HTERT RPE-1 (cell line): ENCODE measurements around the gene KIAA2012.

Experiments used
- in situ Hi-C: fragments of 300-500 bp; cut with MboI; formaldehyde crosslinking; loops from 4 replicates; pipeline ENCODE4 v1.14.3; 2020; ENCODE audit warnings: low sequenced_read_pairs

Gene KIAA2012

DNA sequence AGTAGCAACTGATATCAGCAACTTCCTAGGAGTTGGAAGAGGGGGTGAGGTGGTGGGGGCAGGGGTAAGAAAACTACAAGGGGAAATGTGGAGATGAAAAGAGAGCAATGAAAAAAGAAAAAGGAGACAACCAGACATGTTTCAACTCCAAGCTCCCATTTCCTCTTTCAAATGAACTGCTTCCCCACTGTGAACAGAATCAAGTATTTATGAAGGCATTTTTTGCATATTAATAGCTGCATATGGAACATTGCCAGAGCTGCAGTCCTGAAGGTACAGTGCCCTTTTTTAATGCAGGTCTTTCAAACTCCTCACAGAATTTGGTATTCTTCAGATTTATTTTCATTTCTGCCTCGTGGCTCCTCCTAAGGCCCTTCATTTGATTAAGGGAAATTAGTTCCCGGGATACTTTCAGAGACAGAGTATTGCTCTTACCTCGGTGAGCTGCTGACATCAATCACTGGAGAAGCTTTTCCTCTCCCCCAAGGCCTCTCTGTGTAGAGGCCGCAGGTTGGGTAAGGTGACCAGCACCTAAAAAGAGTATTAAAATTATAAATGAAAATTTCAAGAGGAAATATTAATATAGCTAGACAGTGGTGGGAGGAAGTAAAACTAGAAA lies 68.4 kb downstream of the KIAA2012 start:
- in situ Hi-C loops = no loop called here

DNA sequence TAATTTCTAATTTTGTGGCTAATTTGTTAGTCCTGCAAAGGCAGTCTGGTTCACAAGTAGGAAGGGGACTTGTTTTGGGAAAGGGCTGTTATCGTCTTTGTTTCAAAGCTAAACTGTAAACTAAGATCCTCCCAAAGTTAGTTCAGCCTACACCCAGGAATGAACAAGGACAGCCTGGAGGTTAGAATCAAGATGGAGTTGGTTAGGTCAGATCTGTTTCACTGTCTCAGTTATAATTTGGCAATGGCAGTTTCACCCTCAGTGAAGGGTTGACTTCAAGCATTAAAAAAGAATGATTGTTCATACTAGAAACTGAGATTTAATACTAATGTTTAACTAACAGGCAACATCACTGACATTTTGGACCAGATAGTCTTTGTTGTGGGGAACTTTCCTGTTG lies 69.5 kb downstream of the KIAA2012 start:
- in situ Hi-C loops = no loop called here

- in situ Hi-C loops = no loop called here
These were observed 74.7 kb downstream of the KIAA2012 start for GRCh38 chr2:202147775-202148174.

DNA sequence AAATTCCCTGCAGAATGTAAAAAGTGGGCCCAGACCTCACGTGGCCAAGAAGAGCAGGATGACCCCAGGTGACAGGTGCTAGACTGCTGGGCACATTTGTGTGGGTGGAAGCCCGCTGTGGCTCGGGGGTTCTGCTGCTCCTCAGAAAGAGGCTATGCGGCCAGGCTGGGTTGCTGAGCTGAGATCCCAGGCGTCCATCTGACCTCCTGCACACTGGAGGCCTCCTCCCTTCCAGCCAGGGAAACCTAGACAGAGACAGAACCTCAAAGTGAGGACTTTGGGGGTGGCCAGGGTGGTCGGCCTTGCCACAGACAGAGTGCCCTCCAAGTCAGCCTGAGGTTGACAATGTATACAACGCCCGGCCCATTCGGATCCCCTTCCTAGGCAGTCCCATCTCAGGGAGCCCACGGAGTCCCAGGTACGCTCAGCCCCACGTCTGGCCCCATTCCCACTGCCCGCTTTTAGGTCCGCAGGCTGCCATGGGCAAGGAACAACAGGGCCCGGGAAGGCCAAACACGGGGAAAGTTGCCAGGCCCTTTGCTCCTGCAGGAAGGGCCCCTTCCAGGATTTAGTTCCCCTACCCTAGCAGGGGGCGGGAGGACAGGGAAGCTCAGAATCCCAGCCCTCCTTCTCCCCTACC lies 75.6 kb downstream of the KIAA2012 start:
- in situ Hi-C loops = no loop called here

- in situ Hi-C loops = no loop called here
These were observed 76.2 kb downstream of the KIAA2012 start for GRCh38 chr2:202149155-202149762.

DNA sequence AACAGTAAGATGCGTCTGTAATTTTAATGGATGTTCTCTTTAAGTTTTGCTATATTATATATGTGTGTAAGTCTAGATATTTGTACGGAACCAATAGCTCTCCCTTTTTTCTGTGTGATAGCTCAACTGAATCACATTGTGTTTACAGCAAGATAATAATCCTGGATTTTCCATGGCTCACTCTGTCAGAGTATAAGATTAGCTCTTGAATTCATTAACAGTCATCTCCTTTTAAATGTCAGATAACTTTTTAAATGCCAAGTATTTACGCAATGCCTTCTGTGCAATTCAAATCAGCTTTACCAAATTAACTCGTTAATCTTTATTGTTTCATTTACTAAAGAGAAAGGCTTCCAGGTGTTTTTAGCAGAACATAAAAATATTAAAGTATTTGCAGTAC lies 76.9 kb downstream of the KIAA2012 start:
- in situ Hi-C loops = no loop called here

DNA sequence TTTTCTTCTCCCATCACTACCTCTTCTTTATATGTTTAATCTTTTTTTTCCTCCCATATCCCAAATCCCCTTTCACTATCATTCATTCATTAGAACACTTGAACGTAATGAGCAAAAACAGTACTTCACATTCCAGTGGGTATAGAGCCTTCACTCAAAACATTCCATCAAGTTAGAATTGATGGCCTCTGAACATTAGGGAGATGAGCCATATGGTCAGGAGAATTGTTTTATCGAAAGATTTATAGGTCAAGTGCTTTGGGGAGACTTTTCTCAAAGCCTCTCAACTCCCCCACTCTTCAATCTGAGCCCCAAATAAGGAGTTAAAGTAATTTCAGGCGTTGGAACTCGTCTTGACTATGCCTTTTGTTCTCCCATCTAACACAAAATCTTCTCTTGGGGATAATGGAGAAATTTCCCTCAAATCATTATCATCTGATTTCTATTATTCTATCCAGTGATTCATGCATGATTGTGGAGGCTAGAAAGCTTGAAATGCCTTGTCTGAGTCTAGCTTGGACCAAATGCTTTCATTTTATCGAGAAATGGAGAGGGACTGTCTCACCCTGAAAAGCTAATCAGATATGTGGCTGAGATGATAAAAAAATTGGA lies 79.2 kb downstream of the KIAA2012 start:
- in situ Hi-C loops = no loop called here

DNA sequence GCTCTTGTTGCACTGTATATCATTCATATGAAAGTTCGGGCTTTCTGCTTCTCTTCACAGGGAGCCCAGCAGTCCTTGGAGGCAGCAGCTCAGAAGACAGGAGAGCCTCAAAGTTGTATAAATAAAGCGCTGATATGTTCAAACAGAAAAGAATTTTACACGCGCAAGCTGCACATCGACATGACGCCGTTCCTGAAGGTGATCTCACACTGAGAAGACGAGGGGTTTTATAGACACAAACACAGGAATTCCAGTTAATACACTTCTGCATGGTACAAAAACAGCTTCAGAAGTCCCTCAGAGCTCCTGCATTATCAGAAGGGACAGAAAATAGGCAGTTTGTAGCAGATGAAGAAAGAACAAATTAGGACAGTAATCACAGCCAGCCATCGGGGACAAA lies 81.6 kb downstream of the KIAA2012 start:
- in situ Hi-C loops = no loop called here

DNA sequence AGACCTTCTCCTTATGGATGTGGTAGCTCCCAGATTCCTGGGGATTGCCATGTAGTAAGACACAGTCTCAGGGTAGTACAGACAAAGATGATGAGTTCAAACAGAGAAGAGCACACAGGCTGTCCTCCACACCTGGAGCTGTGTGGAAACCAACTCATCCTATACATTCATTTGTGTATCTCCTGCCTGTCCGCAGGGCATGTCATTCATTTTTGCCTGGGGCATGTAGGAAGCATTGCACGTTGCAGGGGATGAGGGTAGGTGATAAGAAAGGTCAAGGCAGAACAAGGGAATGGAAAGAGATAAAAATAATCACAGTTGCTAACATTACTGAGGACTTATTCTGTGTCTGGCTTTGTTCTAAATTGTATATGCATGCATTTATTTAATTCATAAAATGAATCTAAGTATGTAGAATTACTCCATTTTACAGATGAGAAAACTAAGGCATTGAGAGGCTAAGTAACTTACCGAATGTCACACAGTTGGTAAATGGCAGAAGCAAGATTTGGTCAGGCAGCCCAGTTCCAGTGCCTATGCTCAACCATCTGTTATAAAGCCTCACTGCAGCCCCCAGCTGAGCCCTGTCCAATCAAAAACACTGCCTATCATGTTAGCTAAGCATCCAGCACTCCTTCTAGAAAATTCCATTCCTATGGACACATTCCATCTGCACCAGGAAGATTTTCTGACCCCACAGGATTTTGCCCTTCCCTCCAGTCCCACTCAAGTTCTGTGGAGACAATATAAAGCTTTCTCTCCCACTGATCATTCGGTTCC lies 84.3 kb downstream of the KIAA2012 start:
- in situ Hi-C loops = no loop called here

- in situ Hi-C loops = no loop called here
These were observed 85.7 kb downstream of the KIAA2012 start for GRCh38 chr2:202158796-202159195.

GRCh38 chr2:202161151-202161835 lies 88.2 kb downstream of the KIAA2012 start:
- in situ Hi-C loops = no loop called here

DNA sequence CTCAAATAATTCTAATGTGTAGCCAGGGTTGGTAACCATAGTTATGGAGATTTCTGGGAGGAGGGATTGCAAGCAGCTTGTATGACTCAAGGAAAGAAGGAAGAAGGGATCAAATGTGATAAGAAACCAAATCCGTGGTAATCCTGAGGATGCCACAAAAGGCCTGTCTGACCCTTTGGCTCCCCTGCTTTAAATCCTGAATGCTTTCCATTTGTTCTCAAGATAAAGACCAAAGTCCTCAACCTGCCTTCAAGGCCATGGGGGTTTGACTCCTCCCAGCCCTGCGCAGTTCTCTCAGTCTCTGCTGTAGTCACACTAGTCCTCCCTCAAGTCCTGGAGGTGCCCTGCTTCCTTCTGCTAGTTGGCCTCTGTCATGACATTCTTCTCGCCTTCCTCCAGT lies 91.4 kb downstream of the KIAA2012 start:
- in situ Hi-C loops = no loop called here

DNA sequence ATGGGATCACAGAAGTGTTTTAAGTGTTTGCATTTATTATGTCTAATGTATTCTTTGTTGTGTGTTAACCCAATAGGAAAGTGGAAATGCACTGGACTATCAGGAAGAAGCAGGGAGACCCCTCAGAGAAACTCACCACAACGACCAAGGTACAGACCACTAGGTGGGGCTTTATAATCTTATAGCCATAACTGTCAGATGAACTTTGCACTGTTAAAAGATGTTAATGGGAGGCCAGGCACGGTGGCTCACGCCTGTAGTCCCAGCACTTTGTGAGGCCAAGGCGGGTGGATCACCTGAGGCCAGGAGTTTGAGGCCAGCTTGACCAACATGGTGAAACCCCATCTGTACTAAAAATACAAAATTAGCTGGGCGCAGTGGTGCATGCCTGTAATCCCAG lies 92.2 kb downstream of the KIAA2012 start:
- in situ Hi-C loops = no loop called here

GRCh38 chr2:202165945-202166344 lies 92.9 kb downstream of the KIAA2012 start:
- in situ Hi-C loops = no loop called here

DNA sequence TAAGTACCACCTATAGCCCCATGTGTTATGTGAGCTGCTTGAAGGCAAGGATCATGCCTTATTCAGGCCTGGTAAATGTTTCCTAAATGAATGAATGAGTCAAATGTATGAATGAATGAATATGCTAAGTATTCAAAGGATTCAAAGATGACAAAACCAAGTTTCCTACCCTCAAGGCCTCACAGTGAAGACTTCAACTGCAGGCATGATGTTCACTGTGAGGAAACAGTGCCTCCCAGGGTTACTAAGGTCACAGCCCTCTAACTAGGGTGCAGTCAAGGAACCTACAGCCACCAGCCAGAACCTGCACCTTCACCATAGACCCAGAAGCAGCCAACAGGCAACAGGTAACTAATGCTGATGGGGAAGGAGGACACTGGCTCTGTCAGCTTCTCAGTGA lies 96.1 kb downstream of the KIAA2012 start:
- in situ Hi-C loops = no loop called here

- in situ Hi-C loops = no loop called here
These were observed 96.9 kb downstream of the KIAA2012 start for GRCh38 chr2:202169832-202170424.

DNA sequence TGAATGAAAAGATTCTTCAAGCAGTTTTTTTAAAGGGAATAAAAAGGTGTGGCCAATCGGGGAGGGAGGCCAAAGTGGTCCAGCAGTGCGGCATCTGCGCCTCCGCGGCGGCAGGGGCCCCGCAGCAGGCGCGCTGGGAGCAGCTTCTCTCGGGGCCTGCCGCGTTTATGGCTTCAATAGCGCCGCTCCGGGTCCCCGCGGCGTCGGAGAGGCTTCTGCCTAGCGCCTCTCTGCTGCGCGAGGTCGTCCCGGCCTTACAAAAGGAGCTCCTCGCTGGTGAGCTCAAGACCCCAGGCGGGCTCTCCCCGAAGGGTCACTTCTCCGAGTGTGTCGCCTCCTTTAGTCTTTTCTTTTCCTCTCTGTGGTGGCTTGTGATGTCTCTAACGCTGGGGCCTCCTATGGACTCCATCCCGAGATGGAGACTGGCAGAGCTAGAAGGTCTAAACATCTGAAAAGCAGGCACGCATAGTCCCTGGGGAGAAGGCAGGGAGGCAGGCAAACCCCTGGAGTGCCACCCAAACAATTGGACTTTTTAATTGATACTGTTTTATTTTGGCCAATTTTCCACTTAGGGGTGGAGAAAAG lies 98.3 kb downstream of the KIAA2012 start:
- in situ Hi-C loops = no loop called here

- in situ Hi-C loops = no loop called here
These were observed 99.6 kb downstream of the KIAA2012 start for GRCh38 chr2:202172439-202173211.

DNA sequence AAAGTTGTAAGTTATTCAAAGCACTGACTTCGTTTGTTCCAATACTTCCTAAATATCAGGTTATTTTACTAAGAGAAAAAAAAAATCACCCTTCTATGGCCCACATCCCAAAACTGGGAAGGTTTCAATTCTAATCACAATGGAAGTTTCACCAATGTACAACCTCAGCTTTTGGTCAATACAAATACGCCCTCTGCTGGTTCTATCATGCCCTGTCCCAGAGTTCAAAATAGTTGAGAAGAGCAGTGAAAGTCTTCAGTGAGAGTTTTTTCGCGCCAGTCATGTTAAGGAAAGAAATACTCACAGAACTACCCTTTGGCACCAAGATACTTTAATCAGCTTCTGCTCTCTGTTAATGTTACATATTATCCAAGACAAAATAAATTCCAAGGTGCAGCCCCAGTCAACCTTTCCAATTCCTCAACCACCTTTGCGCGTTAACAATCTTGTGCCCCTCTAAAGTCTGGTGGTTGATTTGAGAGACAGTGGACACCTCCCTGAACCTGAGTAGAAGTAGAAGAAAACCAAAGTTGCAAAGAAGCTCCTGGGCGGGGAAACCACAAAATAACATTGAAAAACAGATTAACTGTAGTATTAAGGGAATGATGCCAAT lies 105.4 kb downstream of the KIAA2012 start:
- in situ Hi-C loops = no loop called here
